H54 (cell line): ENCODE measurements around the gene FMNL2.

Experiments used
- DNase-seq: peaks from one replicate; pipeline ENCODE4 v3.0.0; 2011; ENCODE audit warnings: low spot score, mixed read lengths; ENCODE audit not compliant: insufficient read length
- FAIRE-seq: peaks from 3 replicates; lab custom pipeline; 2011; peaks lifted over from hg19 to GRCh38; lab: Jason Lieb, UNC
- POLR2A ChIP-seq: IDR thresholded peaks from 2 replicates; pipeline ENCODE4 v1.6.1; 2011; ENCODE audit warnings: low read depth, mild to moderate bottlenecking, low read length

Gene FMNL2

GRCh38 chr2:152454960-152455359 is 120.0 kb downstream of the FMNL2 start:
- no peak for TF ChIP-seq POLR2A
- FAIRE-seq, result no peak
- DNase-seq, result no peak

GRCh38 chr2:152455738-152456137 is 120.8 kb downstream of the FMNL2 start:
- TF ChIP-seq POLR2A, result no peak
- FAIRE-seq (no peak), DNase-seq (no peak)

- FAIRE-seq, result peak; percentile 93
- TF ChIP-seq POLR2A, result no peak
- no peak for DNase-seq
These were observed 121.3 kb downstream of the FMNL2 start for GRCh38 chr2:152456262-152456661.

GRCh38 chr2:152458441-152458940 is 123.5 kb downstream of the FMNL2 start:
- TF ChIP-seq POLR2A, result no peak
- DNase-seq (no peak), FAIRE-seq (no peak)

GRCh38 chr2:152459091-152459490 is 124.1 kb downstream of the FMNL2 start:
- DNase-seq (no peak), FAIRE-seq (no peak)
- no peak for TF ChIP-seq POLR2A

- TF ChIP-seq POLR2A, result no peak
- FAIRE-seq (peak; percentile 52), DNase-seq (no peak)
These were observed 125.6 kb downstream of the FMNL2 start for GRCh38 chr2:152460567-152460966.

- no peak for TF ChIP-seq POLR2A
- DNase-seq (no peak), FAIRE-seq (no peak)
These were observed 127.1 kb downstream of the FMNL2 start for GRCh38 chr2:152462120-152462519.

GRCh38 chr2:152462779-152463178 is 127.8 kb downstream of the FMNL2 start:
- no peak for DNase-seq
- no peak for TF ChIP-seq POLR2A
- FAIRE-seq, result no peak

GRCh38 chr2:152464851-152465470 is 130.0 kb downstream of the FMNL2 start:
- no peak for DNase-seq
- no peak for TF ChIP-seq POLR2A
- no peak for FAIRE-seq

GRCh38 chr2:152465541-152465940 is 130.6 kb downstream of the FMNL2 start:
- TF ChIP-seq POLR2A, result no peak
- DNase-seq, result no peak
- no peak for FAIRE-seq

- FAIRE-seq (peak; percentile 88), DNase-seq (no peak)
- TF ChIP-seq POLR2A, result no peak
These were observed 131.1 kb downstream of the FMNL2 start for GRCh38 chr2:152466041-152466440.

- FAIRE-seq, result no peak
These were observed 132.2 kb downstream of the FMNL2 start for GRCh38 chr2:152466980-152467676.

GRCh38 chr2:152467677-152468410 is 132.9 kb downstream of the FMNL2 start:
- DNase-seq, result no peak
- peak; percentile 27 for FAIRE-seq
- no peak for TF ChIP-seq POLR2A

More at GRCh38 chr2:152466980-152467676, 132.2 kb downstream of the FMNL2 start:
- no peak for DNase-seq
- no peak for TF ChIP-seq POLR2A
